ENCODE measurements around the gene TSPAN9. TPM values are rescaled to one million over a fixed set of nuclear protein-coding genes. Genes with fewer than 3 reads are reported as not detected.
A peak's percentile ranks its signal among the peaks of the same experiment; 100 is the strongest.

TSPAN9 gene
- total and polyA plus RNA-seq, 2 experiments from 2014 or later, result 6.0 to 31.5 TPM

GRCh38 chr12:3311027-3311402 is 233.8 kb downstream of the TSPAN9 start:
- no peak overlapping the region for H3K27ac ChIP-seq (ENCODE audit: low read depth)
- no peaks in the 10 kb centered on the region for H3K79me2 ChIP-seq (replicated peaks; ENCODE audit: insufficient read depth)
- H3K36me3 ChIP-seq (ENCODE audit: insufficient read depth), result no peaks in the 10 kb centered on the region
- Mint-ChIP-seq H3K36me3 (ENCODE audit: low read depth) (no peaks in the 10 kb centered on the region), H3K27ac (no peak overlapping the region), H3K9me3 (no peaks in the 10 kb centered on the region), H3K27me3 (ENCODE audit: insufficient read depth, low read depth, poor library complexity) (peaks cover 24% of the 10 kb centered on the region), H3K4me1 (peaks cover 5% of the 10 kb centered on the region), H3K4me3 (no peak overlapping the region)
- TF ChIP-seq STAT1 (IDR thresholded peaks at IDR 0.05; ENCODE audit: unreplicated experiment) (no peak), NANOG (IDR thresholded peaks at IDR 0.05; ENCODE audit: borderline replicate concordance) (no peak), ZNF114 (CRISPR knock-in tag; IDR thresholded peaks at IDR 0.05) (no peak), POLR2AphosphoS5 (IDR thresholded peaks at IDR 0.05; ENCODE audit: low read depth) (no peak), EZH2 (IDR thresholded peaks at IDR 0.05; ENCODE audit: low read depth, unreplicated experiment) (no peak), ZNF331 (CRISPR knock-in tag; IDR thresholded peaks at IDR 0.05; ENCODE audit: low read depth) (no peak), CTCF (conservative IDR thresholded peaks at IDR 0.05; ENCODE audit: low read depth in 2 of 2) (no peak), JUNB (IDR thresholded peaks at IDR 0.05; ENCODE audit: unreplicated experiment) (no peak), ETS1 (IDR thresholded peaks at IDR 0.05) (no peak)
- H3K4me2 ChIP-seq, result no peak overlapping the region
- DNase-seq (ENCODE audit: low spot score), result no peak
- H3K9me2 ChIP-seq (ENCODE audit: insufficient read depth), result no peaks in the 10 kb centered on the region
- no peak overlapping the region for H2AFZ ChIP-seq
- H3K4me1 ChIP-seq (ENCODE audit: insufficient read depth), result no peaks in the 10 kb centered on the region
- H3K4me3 ChIP-seq, result no peak overlapping the region
- H4K20me1 ChIP-seq (replicated peaks; ENCODE audit: insufficient read depth), result no peaks in the 10 kb centered on the region
- H3K27me3 ChIP-seq (ENCODE audit: insufficient read depth), result no peaks in the 10 kb centered on the region
- no peaks in the 10 kb centered on the region for H3F3A ChIP-seq (replicated peaks; ENCODE audit: low read depth)
- ATAC-seq, result peak; percentile 10

- Mint-ChIP-seq H3K4me1 (peaks cover 5% of the 10 kb centered on the region), H3K27ac (no peak overlapping the region), H3K27me3 (ENCODE audit: insufficient read depth, low read depth, poor library complexity) (peaks cover 22% of the 10 kb centered on the region), H3K9me3 (no peaks in the 10 kb centered on the region), H3K36me3 (ENCODE audit: low read depth) (no peaks in the 10 kb centered on the region), H3K4me3 (no peak overlapping the region)
- H4K20me1 ChIP-seq (replicated peaks; ENCODE audit: insufficient read depth), result no peaks in the 10 kb centered on the region
- no peaks in the 10 kb centered on the region for H3K79me2 ChIP-seq (replicated peaks; ENCODE audit: insufficient read depth)
- no peaks in the 10 kb centered on the region for H3K4me1 ChIP-seq (ENCODE audit: insufficient read depth)
- no peak overlapping the region for H3K4me2 ChIP-seq
- no peak overlapping the region for H2AFZ ChIP-seq
- ATAC-seq (no peak), DNase-seq (ENCODE audit: low spot score) (no peak)
- H3K27ac ChIP-seq (ENCODE audit: low read depth), result no peak overlapping the region
- H3F3A ChIP-seq (replicated peaks; ENCODE audit: low read depth), result no peaks in the 10 kb centered on the region
- H3K27me3 ChIP-seq (ENCODE audit: insufficient read depth), result no peaks in the 10 kb centered on the region
- H3K9me2 ChIP-seq (ENCODE audit: insufficient read depth), result no peaks in the 10 kb centered on the region
- H3K36me3 ChIP-seq (ENCODE audit: insufficient read depth), result no peaks in the 10 kb centered on the region
- no peak overlapping the region for H3K4me3 ChIP-seq
- TF ChIP-seq CREB1 (CRISPR knock-in tag; IDR thresholded peaks at IDR 0.05; ENCODE audit: low read depth), result no peak
- TF ChIP-seq POLR2AphosphoS5 (IDR thresholded peaks at IDR 0.05; ENCODE audit: low read depth), result no peak
- TF ChIP-seq ZNF462 (CRISPR knock-in tag; IDR thresholded peaks at IDR 0.05), result no peak
- no peak for TF ChIP-seq ZNF331 (CRISPR knock-in tag; IDR thresholded peaks at IDR 0.05; ENCODE audit: low read depth)
Observed at GRCh38 chr12:3311491-3312103, 234.4 kb downstream of the TSPAN9 start.
